OCI-LY3 (cell line): ENCODE measurements around the gene COMMD4.
"Not testable (repeated sequence)": the region's sequence is repeated elsewhere in the genome, so short reads cannot be mapped to it uniquely, and the experiment has no call there.

ENCODE experiments used
- CTCF ChIP-seq: fragments of 200-600, 300-600 bp; sonication (generic); IDR thresholded peaks from 2 replicates; pipeline ENCODE4 v1.5.1; 2014; ENCODE audit warnings: antibody characterized with exemption, low read length, low read depth
- EZH2phosphoT487 ChIP-seq: fragments of 200-600 bp; shearing (Covaris generic); IDR thresholded peaks from 2 replicates; pipeline ENCODE4 v1.6.1; 2018; ENCODE audit warnings: antibody characterized with exemption, mixed run types, low read depth

- not testable (repeated sequence) for TF ChIP-seq CTCF, EZH2phosphoT487
These were observed 42.2 kb upstream of the COMMD4 start for GRCh38 chr15:75293660-75294059.
